ENCODE measurements around the gene CORO2B.

CORO2B gene, protein sequence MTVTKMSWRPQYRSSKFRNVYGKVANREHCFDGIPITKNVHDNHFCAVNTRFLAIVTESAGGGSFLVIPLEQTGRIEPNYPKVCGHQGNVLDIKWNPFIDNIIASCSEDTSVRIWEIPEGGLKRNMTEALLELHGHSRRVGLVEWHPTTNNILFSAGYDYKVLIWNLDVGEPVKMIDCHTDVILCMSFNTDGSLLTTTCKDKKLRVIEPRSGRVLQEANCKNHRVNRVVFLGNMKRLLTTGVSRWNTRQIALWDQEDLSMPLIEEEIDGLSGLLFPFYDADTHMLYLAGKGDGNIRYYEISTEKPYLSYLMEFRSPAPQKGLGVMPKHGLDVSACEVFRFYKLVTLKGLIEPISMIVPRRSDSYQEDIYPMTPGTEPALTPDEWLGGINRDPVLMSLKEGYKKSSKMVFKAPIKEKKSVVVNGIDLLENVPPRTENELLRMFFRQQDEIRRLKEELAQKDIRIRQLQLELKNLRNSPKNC

DNA sequence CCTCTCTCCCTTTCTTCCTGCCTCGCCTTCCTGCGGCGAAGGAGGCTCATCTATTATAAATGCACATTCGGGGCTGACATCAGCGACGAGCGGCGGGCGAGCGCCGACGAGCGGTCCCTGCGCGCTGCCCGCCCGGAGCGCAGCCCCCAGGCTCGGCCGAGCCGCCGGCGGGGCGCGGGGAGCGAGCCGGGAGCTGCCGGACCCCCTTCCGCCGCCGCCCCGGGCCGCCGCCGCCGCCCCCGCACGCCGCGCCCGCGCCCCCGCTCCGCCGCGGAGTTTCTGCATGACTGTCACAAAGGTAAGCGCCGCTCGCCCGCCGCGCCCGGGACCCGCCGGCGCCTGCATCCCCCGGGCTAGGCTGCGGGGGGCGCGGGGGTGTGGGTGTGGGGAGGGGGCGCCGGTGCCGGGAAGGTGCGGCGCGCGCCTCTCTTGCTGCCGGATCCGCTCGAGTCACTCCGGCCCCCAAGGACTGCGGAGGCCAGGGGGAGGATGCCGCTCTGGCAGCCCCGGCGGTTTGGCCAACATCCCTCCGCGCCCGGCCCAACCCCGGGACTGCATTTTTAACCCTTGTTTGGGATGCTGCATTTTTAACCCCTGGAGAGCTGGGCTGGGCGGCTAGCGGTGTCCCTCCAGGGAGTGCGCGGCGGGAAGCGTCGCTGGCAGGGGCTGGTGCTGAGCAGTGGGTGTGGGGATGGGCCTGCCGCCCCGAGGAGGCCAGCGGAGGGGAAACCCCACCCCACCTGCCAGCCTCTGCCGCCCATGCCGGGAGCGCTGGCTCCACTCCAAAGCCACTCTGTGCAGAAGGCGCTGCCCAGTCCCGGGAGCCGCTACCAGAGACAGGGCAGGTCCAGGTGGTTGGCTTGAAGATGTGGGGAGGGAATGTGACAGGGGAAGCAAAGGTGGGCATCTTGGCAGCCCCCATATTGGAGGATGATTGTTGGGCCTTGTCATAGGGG, at the start of gene CORO2B:
TSS of gene CORO2B (plus strand) at position 14 of the 956 bp plus-strand sequence. CDS start at position 284, 270 bp downstream.
- DNase-seq (ENCODE audit: low read depth in 2 of 2), result peak in 1 of 2 donors; percentile 13

DNA sequence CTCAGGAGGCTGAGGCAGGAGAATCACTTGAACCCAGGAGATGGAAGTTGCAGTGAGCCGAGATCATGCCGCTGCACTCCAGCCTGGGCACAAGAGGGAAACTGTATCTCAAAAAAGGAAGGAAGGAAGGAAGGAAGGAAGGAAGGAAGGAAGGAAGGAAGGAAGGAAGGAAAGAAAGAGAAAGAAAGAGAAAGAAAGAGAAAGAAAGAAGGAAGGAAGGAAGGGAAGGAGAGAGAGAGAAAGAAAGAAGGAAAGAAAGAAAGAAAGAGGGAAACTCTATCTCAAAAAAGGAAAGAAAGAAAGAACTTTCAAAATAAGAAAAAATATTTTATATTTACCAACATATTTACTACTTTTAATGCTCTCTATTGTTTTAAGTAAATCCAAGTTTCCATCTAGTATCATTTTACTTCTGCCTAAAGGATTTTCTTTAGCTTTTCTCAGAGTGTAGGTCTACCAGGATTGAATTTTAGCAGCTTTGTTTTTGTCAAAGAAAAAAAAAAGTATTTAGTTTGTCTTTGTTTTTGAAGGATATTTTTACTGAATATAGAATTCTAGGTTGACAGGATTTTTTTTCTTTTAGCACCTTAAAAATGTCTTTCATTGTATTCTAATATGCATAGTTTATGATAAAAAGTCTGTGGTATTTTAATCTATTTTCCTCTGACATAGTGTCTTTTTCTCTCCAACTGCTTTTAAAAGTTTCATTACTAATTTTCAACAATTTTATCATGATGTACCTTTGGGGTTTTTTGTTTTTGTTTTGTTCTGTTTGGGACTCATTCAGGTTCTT, 47.2 kb upstream of the CORO2B start:
- no peak for DNase-seq (ENCODE audit: low read depth in 2 of 2)

GRCh38 chr15:68536331-68537095, 42.3 kb upstream of the CORO2B start:
- no peak for DNase-seq (ENCODE audit: low read depth in 2 of 2)

DNA sequence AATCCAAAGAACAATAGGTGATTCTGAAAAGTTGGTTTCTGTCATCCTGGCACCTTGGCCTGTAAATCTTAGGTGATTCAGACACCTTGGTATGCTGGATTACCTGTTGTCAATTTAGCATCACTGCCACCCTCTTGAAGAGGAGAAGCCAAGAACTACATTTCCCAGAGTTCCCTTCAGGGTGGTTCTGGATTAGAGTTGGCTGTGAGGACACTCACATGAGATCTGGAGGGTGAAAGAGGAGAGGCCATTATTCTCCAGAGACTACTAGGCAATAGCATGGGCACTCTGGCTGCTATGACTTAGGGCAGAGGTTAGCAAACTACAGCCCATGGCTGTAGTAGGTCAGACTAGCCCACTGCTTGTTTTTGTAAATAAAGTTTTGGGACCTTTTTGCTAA, 41.7 kb upstream of the CORO2B start:
- no peak for DNase-seq (ENCODE audit: low read depth in 2 of 2)

DNA sequence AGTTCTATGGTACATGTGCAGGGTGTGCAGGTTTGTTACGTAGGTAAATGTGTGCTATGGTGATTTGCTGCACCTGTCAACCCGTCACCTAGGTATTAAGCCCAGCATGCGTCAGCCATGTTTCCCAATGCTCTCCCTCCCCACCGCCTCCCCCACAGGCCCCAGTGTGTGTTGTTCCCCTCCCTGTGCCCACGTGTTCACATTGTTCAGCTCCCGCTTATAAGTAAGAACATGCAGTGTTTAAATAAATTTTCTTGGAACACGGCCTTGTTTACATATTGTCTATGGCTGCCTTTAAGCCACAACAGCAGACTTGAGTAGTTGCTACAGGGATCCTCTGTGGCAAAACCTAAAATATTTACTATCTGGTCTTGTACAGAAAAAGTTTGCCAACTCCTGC, 41.3 kb upstream of the CORO2B start:
- no peak for DNase-seq (ENCODE audit: low read depth in 2 of 2)

- DNase-seq (ENCODE audit: low read depth in 2 of 2), result no peak
Measured at GRCh38 chr15:68538311-68538710, 40.5 kb upstream of the CORO2B start.

GRCh38 chr15:68541743-68542142, 37.0 kb upstream of the CORO2B start:
- no peak for DNase-seq (ENCODE audit: low read depth in 2 of 2)

- DNase-seq (ENCODE audit: low read depth in 2 of 2), result no peak
Measured at GRCh38 chr15:68542348-68542747, 36.4 kb upstream of the CORO2B start.

GRCh38 chr15:68542771-68543164, 36.0 kb upstream of the CORO2B start:
- no peak for DNase-seq (ENCODE audit: low read depth in 2 of 2)

DNA sequence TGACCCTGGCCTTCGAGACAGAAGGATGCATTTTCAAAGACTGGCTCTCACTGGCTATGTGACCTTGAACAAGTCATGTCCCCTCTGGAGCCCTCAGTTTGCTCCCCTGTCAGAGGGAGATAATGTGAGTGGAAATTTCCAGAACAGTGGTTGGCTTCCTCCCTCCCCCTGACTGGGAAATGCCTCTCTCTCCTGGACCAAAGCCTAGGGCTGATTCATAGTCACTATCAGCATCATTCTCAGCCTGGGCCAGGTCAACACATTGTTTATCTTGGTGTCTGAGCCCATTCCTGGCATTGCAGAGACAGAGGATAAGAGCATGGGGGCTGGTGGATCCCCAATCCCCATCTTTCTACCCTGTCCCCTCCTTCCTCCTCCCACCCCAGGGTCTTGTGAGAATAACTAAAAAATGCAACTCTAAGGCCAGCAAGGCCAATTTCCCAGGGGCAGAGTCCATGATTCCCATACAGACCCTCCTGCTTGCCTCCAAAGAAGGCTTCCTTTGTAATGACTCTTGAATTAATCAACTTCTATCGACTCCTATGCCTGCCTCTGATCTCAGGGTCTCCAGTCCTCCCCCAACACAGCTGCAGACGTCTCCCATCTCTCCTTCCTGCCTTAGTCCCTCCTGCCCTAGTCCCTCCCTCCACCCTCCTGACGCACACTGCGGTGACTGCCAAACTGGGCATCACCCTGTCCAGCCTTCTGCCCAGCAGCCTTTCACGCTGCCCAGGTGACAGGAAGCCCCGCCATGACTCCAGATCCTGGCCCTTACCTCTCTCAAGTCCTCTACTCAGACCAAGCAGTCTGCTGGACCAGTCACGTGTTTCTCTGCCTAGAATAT, 35.4 kb upstream of the CORO2B start:
- DNase-seq (ENCODE audit: low read depth in 2 of 2), result no peak

DNA sequence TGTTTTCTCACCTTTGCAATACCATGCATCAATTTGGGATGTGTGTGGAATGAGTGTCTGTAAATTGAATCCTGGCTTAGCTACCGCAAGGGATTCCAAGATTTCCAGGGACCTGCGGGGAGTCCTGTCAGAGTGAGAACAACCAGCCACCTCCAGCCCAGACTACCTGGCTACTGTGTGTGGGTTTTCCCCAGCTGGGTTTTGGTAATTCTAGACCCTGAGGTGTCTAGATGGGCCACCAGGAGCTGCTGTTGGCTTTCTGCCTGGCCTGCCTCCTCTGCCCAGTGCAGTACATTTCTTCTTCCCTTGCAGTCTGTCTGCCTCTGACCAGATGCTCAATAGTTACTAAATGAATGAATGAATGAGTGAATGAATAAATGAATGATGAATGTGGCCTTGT, 32.5 kb upstream of the CORO2B start:
- DNase-seq (ENCODE audit: low read depth in 2 of 2), result no peak

DNA sequence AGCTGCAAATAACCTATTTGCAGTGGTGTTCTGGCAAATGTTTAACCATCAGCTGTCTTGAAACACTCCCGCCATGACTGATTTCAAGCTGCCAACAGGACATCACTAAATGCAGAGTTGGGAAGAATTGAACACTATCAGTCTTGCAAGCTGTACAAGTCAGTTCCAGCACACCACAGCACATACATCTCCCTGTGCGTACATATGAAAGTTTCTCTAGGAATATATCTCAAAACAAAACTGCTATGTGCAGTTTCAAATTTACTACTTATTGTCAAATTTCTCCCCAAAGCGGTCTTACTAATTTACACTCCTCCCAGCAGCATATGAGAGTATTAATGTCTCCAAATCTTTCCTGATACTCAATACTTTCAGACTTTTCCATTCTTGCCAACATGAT, 30.4 kb upstream of the CORO2B start:
- DNase-seq (ENCODE audit: low read depth in 2 of 2), result no peak

GRCh38 chr15:68550004-68550403, 28.8 kb upstream of the CORO2B start:
- DNase-seq (ENCODE audit: low read depth in 2 of 2), result no peak

DNA sequence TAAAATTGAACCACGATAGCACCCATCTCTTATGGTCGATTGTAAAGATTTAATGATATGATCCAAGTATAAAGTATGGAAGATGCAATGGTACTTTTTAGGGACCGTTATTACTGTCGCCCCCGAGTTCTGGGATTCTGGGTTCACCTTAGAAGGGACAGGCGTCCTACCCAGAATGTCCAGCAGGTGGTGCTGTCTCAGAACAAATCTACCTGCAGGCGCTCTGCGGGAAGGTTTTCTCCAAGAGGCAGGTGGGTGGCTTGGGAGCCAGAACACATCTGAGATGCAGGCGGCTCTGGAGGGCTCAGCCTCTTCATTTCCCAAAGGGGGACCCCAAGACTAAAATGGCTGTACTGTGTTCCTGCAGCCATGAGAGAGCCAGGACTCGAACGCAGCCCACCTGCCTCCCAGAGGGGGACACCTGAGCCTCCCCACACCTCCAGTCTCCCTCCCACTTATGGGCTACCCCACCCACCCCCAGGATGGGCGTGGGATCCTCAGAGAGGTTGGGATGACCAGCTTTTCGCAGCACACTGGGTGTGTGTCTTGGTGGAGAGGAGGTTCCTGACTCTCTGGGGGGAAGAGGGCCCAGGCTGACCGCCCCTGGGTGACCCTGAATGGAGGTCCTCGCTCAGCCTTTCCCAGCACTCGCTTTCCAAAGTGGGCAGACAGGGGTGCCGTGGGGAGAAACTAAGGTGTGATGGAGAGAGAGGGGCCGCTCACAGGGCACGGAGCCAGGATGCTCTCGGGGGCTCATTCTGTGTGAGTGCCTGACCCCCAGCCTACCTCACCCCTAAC, 28.1 kb upstream of the CORO2B start:
- peak; percentile 41 to 46 for DNase-seq (ENCODE audit: low read depth in 2 of 2)

- no peak for DNase-seq (ENCODE audit: low read depth in 2 of 2)
Measured at GRCh38 chr15:68551296-68551635, 27.5 kb upstream of the CORO2B start.

- no peak for DNase-seq (ENCODE audit: low read depth in 2 of 2)
Measured at GRCh38 chr15:68552344-68552743, 26.4 kb upstream of the CORO2B start.

DNA sequence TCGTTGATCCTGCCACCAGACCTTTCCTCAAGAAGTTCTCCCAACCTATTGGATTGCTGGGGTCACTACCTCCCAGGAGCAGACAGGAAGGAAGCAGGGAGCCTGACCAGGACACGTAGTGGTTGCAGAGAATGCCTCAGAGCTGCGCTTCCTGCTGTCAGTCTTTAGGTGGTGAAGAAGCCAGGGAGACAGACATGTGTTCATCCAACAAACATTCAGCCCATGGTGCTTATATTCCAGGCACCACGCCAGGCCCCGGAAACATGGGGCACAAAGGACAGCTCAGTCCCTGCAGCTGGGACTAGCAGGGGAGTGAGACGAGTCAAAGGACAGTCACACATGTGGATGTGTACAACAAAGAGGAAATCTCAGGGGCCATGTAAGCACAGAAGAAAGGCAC, 26.0 kb upstream of the CORO2B start:
- DNase-seq (ENCODE audit: low read depth in 2 of 2), result no peak

- no peak for DNase-seq (ENCODE audit: low read depth in 2 of 2)
Measured at GRCh38 chr15:68553314-68553993, 25.3 kb upstream of the CORO2B start.
